H9 (cell line): Measurements from ENCODE around the gene ZNF541. TPM values are rescaled to one million over a fixed set of nuclear protein-coding genes. Genes with fewer than 3 reads are reported as not detected.

Experiments used
- DNase-seq: peaks from one replicate; pipeline ENCODE4 v3.0.0-alpha.2; 2017
- H2AFZ ChIP-seq: one replicate; pipeline ENCODE4 v1.6.1; 2013; ENCODE audit warnings: mild to moderate bottlenecking, low read length, control low read depth, moderate library complexity
- H2AK5ac ChIP-seq: 2 replicates; pipeline ENCODE4 v1.6.1; 2013; ENCODE audit warnings: low read length, control low read depth, mixed read lengths; ENCODE audit not compliant: insufficient read length
- H2BK120ac ChIP-seq: one replicate; pipeline ENCODE4 v1.6.1; 2013; ENCODE audit warnings: low read depth, mild to moderate bottlenecking, low read length, control low read depth, inconsistent platforms; ENCODE audit not compliant: poor library complexity, severe bottlenecking
- H2BK12ac ChIP-seq: 2 replicates; pipeline ENCODE4 v1.6.1; 2013; ENCODE audit warnings: low read length, control low read depth, mixed read lengths, low read depth; ENCODE audit not compliant: insufficient read length
- H2BK15ac ChIP-seq: 2 replicates; pipeline ENCODE4 v1.6.1; 2013; ENCODE audit warnings: low read depth, low read length, control low read depth
- H2BK20ac ChIP-seq: one replicate; pipeline ENCODE4 v1.6.1; 2013; ENCODE audit warnings: low read depth, mild to moderate bottlenecking, low read length, control low read depth, inconsistent platforms; ENCODE audit not compliant: poor library complexity, severe bottlenecking
- H2BK5ac ChIP-seq: 2 replicates; pipeline ENCODE4 v1.6.1; 2013; ENCODE audit warnings: low read length, control low read depth, mixed read lengths; ENCODE audit not compliant: insufficient read length
- H3K14ac ChIP-seq: 2 replicates; pipeline ENCODE4 v1.6.1; 2013; ENCODE audit warnings: low read length, control low read depth; ENCODE audit not compliant: insufficient read depth
- H3K18ac ChIP-seq: 2 replicates; pipeline ENCODE4 v1.6.1; 2013; ENCODE audit warnings: low read depth, mild to moderate bottlenecking, mixed read lengths, low read length, control low read depth; ENCODE audit not compliant: insufficient read length
- H3K23ac ChIP-seq: 2 replicates; pipeline ENCODE4 v1.6.1; 2013; ENCODE audit warnings: low read length, control low read depth, mixed read lengths, low read depth; ENCODE audit not compliant: insufficient read length
- H3K23me2 ChIP-seq: 2 replicates; pipeline ENCODE4 v1.6.1; 2013; ENCODE audit warnings: low read depth, mild to moderate bottlenecking, mixed read lengths, low read length, control low read depth; ENCODE audit not compliant: insufficient read length, poor library complexity, severe bottlenecking
- H3K27ac ChIP-seq: 2 replicates; pipeline ENCODE4 v1.5.1; 2013; ENCODE audit warnings: low read length, control low read depth, mixed read lengths, low read depth; ENCODE audit not compliant: insufficient read length
- H3K27me3 ChIP-seq: 2 replicates; pipeline ENCODE4 v1.6.1; 2013; ENCODE audit warnings: low read length, control low read depth, inconsistent platforms; ENCODE audit not compliant: insufficient read depth
- H3K4ac ChIP-seq: 2 replicates; pipeline ENCODE4 v1.6.1; 2013; ENCODE audit warnings: low read depth, mild to moderate bottlenecking, control low read depth, inconsistent platforms, low read length, moderate library complexity
- H3K4me1 ChIP-seq: 2 replicates; pipeline ENCODE4 v1.6.1; 2013; ENCODE audit warnings: low read length, control low read depth, inconsistent platforms; ENCODE audit not compliant: insufficient read depth
- H3K4me2 ChIP-seq: 2 replicates; pipeline ENCODE4 v1.6.1; 2013; ENCODE audit warnings: low read length, control low read depth, mixed read lengths; ENCODE audit not compliant: insufficient read length, insufficient read depth
- H3K56ac ChIP-seq: 2 replicates; pipeline ENCODE4 v1.6.1; 2013; ENCODE audit warnings: low read depth, mild to moderate bottlenecking, mixed read lengths, low read length, control low read depth; ENCODE audit not compliant: insufficient read length
- H3K79me1 ChIP-seq: 2 replicates; pipeline ENCODE4 v1.6.1; 2013; ENCODE audit warnings: low read depth, mild to moderate bottlenecking, moderate library complexity, low read length, control low read depth, inconsistent platforms; ENCODE audit not compliant: insufficient read depth, poor library complexity, severe bottlenecking
- H3K79me2 ChIP-seq: 2 replicates; pipeline ENCODE4 v1.6.1; 2013; ENCODE audit warnings: low read length, control low read depth, inconsistent platforms; ENCODE audit not compliant: insufficient read depth
- H3K9ac ChIP-seq: 2 replicates; pipeline ENCODE4 v1.6.1; 2013; ENCODE audit warnings: low read length, control low read depth, mixed read lengths; ENCODE audit not compliant: insufficient read length; ENCODE audit errors: extremely low read depth
- H3K9me3 ChIP-seq: one replicate; pipeline ENCODE4 v1.6.1; 2013; ENCODE audit warnings: low read depth, low read length, inconsistent platforms; ENCODE audit not compliant: control insufficient read depth
- H3T11ph ChIP-seq: one replicate; pipeline ENCODE4 v1.6.1; 2013; ENCODE audit warnings: mild to moderate bottlenecking, low read length, control low read depth, inconsistent platforms
- H4K20me1 ChIP-seq: one replicate; pipeline ENCODE4 v1.6.1; 2013; ENCODE audit not compliant: control insufficient read depth, insufficient read length, insufficient read depth
- H4K5ac ChIP-seq: 2 replicates; pipeline ENCODE4 v1.6.1; 2013; ENCODE audit warnings: low read depth, mild to moderate bottlenecking, mixed read lengths, low read length, control low read depth; ENCODE audit not compliant: insufficient read length
- H4K8ac ChIP-seq: replicated peaks from 2 replicates; pipeline ENCODE4 v1.6.1; 2013; ENCODE audit warnings: low read length, control low read depth, mixed read lengths, low read depth; ENCODE audit not compliant: insufficient read length
- H4K91ac ChIP-seq: 2 replicates; pipeline ENCODE4 v1.6.1; 2013; ENCODE audit warnings: low read depth, mild to moderate bottlenecking, moderate library complexity, mixed read lengths, low read length, control low read depth; ENCODE audit not compliant: insufficient read length
- H3K27ac Mint-ChIP-seq, 3 experiments: 2 replicates in 2 of 3; 3 replicates in 1 of 3; pipeline ENCODE4 v1.8.0; 2020 to 2021; ENCODE audit warnings: mixed read lengths in 3 of 3, mild to moderate bottlenecking in 1 of 3, moderate library complexity in 1 of 3
- H3K27me3 Mint-ChIP-seq: 2 replicates; pipeline ENCODE4 v1.8.0; 2021; ENCODE audit warnings: low read depth, mild to moderate bottlenecking, moderate library complexity, mixed read lengths
- H3K36me3 Mint-ChIP-seq, 3 experiments: 2 replicates in 2 of 3; 3 replicates in 1 of 3; pipeline ENCODE4 v1.8.0; 2020 to 2021; ENCODE audit warnings: low read depth in 3 of 3, mixed read lengths in 3 of 3; ENCODE audit not compliant: insufficient read depth in 1 of 3
- H3K4me1 Mint-ChIP-seq, 2 experiments: 2 replicates each; pipeline ENCODE4 v1.8.0; 2020; ENCODE audit warnings: mixed read lengths in 2 of 2
- H3K4me3 Mint-ChIP-seq, 2 experiments: 2 replicates in 1 of 2; 3 replicates in 1 of 2; pipeline ENCODE4 v1.8.0; 2020 to 2021; ENCODE audit warnings: mild to moderate bottlenecking in 2 of 2, mixed read lengths in 2 of 2, moderate library complexity in 1 of 2
- H3K9me3 Mint-ChIP-seq, 2 experiments: 2 replicates in 1 of 2; 3 replicates in 1 of 2; pipeline ENCODE4 v1.8.0; 2020; ENCODE audit warnings: mild to moderate bottlenecking in 2 of 2, mixed read lengths in 2 of 2, moderate library complexity in 1 of 2
- WGBS: extraction: QIAGEN DNeasy Blood & Tissue Kit; methylation state at CpG from one replicate; pipeline ENCODE4 v1.1.7; 2013; ENCODE audit warnings: missing lambda C conversion rate, low lambda C conversion rate, mixed read lengths; ENCODE audit not compliant: insufficient read length; ENCODE audit errors: extremely low coverage; 5-methylcytosine and 5-hydroxymethylcytosine counted together
- total RNA-seq: library from RNA; stranded (reverse); gene quantifications from 2 replicates; pipeline ENCODE4 v1.2.1, GENCODE V29; 2021
- TF ChIP-seq, protein P1 (sequence below): fragments of 200-600 bp; sonication (generic); conservative IDR thresholded peaks from 3 replicates; pipeline ENCODE4 v1.8.0; 2021; ENCODE audit warnings: antibody characterized with exemption, mild to moderate bottlenecking

Gene ZNF541
- total RNA-seq, 1 experiment from 2014 or later = not detected

DNA sequence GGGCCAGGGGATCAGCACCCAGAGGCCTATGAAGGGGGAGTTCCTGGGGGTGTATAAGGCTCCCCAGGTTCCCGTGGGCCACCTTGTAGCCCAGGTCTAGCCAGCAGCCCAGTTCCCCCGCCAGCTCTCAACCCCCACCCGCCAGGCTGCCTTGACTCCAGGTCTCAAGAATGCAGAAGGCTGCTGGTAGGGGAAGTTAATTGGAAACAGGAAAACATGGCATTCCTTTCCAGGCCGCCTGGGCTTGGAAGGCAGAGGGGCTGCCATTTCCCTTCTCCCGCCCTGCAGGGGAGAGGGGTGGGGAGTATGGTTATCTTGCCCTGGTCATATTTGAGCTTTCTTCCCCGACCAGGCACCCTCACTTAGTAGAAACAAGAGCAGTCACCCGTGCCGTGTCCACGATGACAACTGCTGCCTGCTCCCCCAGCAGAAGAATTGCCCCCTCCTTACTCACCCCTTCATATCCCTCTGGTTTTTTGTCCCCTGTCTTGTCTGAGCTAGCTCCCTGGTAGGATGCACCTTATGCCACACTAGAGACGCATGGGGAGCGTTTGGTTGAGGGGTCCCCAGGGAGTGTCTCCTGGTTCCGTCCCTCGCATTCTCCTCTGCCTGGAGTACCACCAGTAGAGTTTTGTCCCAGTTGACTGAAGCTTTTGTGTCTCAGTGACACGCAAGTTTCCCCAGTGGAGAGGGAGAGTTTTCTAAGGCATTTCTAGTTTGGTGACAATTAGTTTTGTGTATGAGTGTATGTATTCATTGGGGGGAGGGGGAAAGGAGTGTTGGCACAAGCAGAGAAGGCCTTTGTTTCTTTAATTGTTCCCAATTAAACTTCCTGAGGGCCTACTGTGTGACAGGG is 40.4 kb upstream of the ZNF541 start:
- no peak overlapping the region for H2BK15ac ChIP-seq
- H2BK12ac ChIP-seq = peak overlapping the region; percentile 37
- H3T11ph ChIP-seq = no peak overlapping the region
- no peak overlapping the region for H2AFZ ChIP-seq
- peaks cover 46% of the 10 kb centered on the region; the same call in 1 of the 2 replicates for H3K79me2 ChIP-seq
- peaks cover 8% of the 10 kb centered on the region; the same call in 1 of the 2 replicates for H3K4me1 ChIP-seq
- H3K79me1 ChIP-seq = peaks cover 7% of the 10 kb centered on the region
- no peak overlapping the region for H4K8ac ChIP-seq
- Mint-ChIP-seq H3K4me3 (peak overlapping the region; percentile 3 to 66), H3K36me3 (peaks cover 5 to 21% (median 11%) of the 10 kb centered on the region in 3 experiments), H3K27me3 (no peaks in the 10 kb centered on the region), H3K9me3 (no peaks in the 10 kb centered on the region), H3K27ac (peak overlapping the region; percentile 90 to 95 (median 94)), H3K4me1 (peaks cover 45 to 52% of the 10 kb centered on the region in 2 experiments)
- H3K4ac ChIP-seq = no peak overlapping the region
- H4K20me1 ChIP-seq = no peaks in the 10 kb centered on the region
- H3K4me2 ChIP-seq = peak overlapping the region; percentile 12
- peaks cover 2% of the 10 kb centered on the region for H3K23me2 ChIP-seq
- no peak overlapping the region for H2BK120ac ChIP-seq
- H4K91ac ChIP-seq = peak overlapping the region; percentile 39
- H3K27me3 ChIP-seq = no peaks in the 10 kb centered on the region
- no peak overlapping the region for H2BK20ac ChIP-seq
- 0 out of 2 replicates have a peak overlapping the region, but pooled peaks have one; percentile 6 for H3K14ac ChIP-seq
- no peak overlapping the region for H4K5ac ChIP-seq
- WGBS = no CpG with 5 or more reads among the region's 14 CpGs
- no peak overlapping the region for H2BK5ac ChIP-seq
- no peak overlapping the region for H3K56ac ChIP-seq
- H3K18ac ChIP-seq = peak overlapping the region; percentile 3
- no peak overlapping the region for H2AK5ac ChIP-seq
- TF ChIP-seq, protein P1, sequence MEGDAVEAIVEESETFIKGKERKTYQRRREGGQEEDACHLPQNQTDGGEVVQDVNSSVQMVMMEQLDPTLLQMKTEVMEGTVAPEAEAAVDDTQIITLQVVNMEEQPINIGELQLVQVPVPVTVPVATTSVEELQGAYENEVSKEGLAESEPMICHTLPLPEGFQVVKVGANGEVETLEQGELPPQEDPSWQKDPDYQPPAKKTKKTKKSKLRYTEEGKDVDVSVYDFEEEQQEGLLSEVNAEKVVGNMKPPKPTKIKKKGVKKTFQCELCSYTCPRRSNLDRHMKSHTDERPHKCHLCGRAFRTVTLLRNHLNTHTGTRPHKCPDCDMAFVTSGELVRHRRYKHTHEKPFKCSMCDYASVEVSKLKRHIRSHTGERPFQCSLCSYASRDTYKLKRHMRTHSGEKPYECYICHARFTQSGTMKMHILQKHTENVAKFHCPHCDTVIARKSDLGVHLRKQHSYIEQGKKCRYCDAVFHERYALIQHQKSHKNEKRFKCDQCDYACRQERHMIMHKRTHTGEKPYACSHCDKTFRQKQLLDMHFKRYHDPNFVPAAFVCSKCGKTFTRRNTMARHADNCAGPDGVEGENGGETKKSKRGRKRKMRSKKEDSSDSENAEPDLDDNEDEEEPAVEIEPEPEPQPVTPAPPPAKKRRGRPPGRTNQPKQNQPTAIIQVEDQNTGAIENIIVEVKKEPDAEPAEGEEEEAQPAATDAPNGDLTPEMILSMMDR = no peak
- H3K23ac ChIP-seq = no peak overlapping the region
- peak overlapping the region; percentile 65 for H3K27ac ChIP-seq
- DNase-seq = peak; percentile 78
- no peak overlapping the region for H3K9ac ChIP-seq
- no peaks in the 10 kb centered on the region for H3K9me3 ChIP-seq
